ENCODE results near the gene PPP1R27.

The PPP1R27 gene

GRCh38 chr17:81839301-81839700 lies 4.5 kb upstream of the PPP1R27 start:
- Histone ChIP-seq H3K4me2 (no peak overlapping the region), H3K36me3 (ENCODE audit: insufficient read depth) (no peaks in the 10 kb centered on the region), H3K4me1 (ENCODE audit: low read depth, poor library complexity, severe bottlenecking) (peaks cover under 1% of the 10 kb centered on the region), H4K20me1 (ENCODE audit: insufficient read depth) (0 out of 2 replicates have a peak, but pooled peaks cover 4% of the 10 kb centered on the region), H3K79me2 (ENCODE audit: insufficient read depth, low read depth) (0 out of 2 replicates have a peak, but pooled peaks cover 5% of the 10 kb centered on the region), H3K4me3 (IDR thresholded peaks at IDR 0.05; ENCODE audit: insufficient read depth, low read depth, low read length) (no peak overlapping the region), H3K27ac (no peak overlapping the region), H3K9ac (no peak overlapping the region), H3K27me3 (ENCODE audit: insufficient read depth, low read depth) (no peaks in the 10 kb centered on the region), H2AFZ (ENCODE audit: low read depth) (no peak overlapping the region)
- TF ChIP-seq, protein P1, sequence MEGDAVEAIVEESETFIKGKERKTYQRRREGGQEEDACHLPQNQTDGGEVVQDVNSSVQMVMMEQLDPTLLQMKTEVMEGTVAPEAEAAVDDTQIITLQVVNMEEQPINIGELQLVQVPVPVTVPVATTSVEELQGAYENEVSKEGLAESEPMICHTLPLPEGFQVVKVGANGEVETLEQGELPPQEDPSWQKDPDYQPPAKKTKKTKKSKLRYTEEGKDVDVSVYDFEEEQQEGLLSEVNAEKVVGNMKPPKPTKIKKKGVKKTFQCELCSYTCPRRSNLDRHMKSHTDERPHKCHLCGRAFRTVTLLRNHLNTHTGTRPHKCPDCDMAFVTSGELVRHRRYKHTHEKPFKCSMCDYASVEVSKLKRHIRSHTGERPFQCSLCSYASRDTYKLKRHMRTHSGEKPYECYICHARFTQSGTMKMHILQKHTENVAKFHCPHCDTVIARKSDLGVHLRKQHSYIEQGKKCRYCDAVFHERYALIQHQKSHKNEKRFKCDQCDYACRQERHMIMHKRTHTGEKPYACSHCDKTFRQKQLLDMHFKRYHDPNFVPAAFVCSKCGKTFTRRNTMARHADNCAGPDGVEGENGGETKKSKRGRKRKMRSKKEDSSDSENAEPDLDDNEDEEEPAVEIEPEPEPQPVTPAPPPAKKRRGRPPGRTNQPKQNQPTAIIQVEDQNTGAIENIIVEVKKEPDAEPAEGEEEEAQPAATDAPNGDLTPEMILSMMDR (conservative IDR thresholded peaks at IDR 0.05; ENCODE audit: low read depth, low read length): no peak

DNA sequence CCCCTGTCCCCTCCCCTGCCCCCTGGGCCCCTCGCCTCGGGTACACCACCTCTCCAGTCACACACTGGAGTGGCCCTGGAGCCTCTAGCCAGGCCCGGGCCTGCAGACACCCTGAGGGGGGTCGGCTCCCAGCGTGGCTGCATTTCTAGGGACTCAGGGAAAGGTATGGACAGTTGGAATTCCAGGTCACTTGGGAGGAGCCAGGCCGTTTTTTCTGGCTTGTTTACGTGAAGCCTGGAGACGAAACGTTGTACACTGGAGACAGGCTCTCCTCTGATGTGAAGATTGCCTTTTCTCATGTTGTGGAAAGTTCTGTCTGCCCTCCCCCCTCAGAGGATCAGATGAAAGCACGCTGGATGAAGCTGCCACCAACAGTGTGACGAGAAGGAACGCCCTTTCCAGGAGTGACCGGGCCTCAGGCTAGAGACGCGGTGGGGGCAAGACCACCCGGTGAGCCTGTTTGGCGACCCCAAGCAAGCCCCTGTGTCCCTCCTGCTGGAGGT lies 4.0 kb upstream of the PPP1R27 start:
- Histone ChIP-seq H3K27me3 (ENCODE audit: insufficient read depth, low read depth) (no peaks in the 10 kb centered on the region), H3K36me3 (ENCODE audit: insufficient read depth) (no peaks in the 10 kb centered on the region), H4K20me1 (ENCODE audit: insufficient read depth) (0 out of 2 replicates have a peak, but pooled peaks cover 4% of the 10 kb centered on the region), H3K4me3 (IDR thresholded peaks at IDR 0.05; ENCODE audit: insufficient read depth, low read depth, low read length) (no peak overlapping the region), H3K4me1 (ENCODE audit: low read depth, poor library complexity, severe bottlenecking) (peaks cover 6% of the 10 kb centered on the region), H3K27ac (no peak overlapping the region), H3K4me2 (no peak overlapping the region), H2AFZ (ENCODE audit: low read depth) (no peak overlapping the region), H3K9ac (no peak overlapping the region), H3K79me2 (ENCODE audit: insufficient read depth, low read depth) (peaks cover 9% of the 10 kb centered on the region; the same call in 1 of the 2 replicates)
- TF ChIP-seq, protein P1 (conservative IDR thresholded peaks at IDR 0.05; ENCODE audit: low read depth, low read length): no peak

DNA sequence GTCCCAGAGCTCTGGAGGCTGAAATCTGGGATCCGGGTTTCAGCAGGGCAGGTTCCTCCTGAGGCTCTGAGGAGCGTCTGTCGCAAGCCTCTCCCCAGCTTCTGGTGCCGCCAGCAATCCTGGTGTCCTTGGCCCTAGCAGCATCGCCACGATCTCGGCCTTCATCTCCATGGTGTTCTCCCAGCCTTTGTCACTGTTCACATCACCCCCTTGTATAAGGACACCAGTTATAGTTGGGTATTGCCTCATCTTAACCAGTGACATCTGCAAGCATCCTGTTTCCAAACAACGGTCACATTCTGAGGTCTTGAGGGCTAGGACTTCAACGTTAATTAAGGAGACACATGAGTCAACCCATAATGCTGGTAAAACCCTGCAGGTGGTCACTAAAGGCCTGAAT lies 2.8 kb upstream of the PPP1R27 start:
- Histone ChIP-seq H4K20me1 (ENCODE audit: insufficient read depth) (0 out of 2 replicates have a peak, but pooled peaks cover 4% of the 10 kb centered on the region), H3K4me3 (IDR thresholded peaks at IDR 0.05; ENCODE audit: insufficient read depth, low read depth, low read length) (no peak overlapping the region), H2AFZ (ENCODE audit: low read depth) (no peak overlapping the region), H3K36me3 (ENCODE audit: insufficient read depth) (no peaks in the 10 kb centered on the region), H3K79me2 (ENCODE audit: insufficient read depth, low read depth) (peaks cover 9% of the 10 kb centered on the region; the same call in 1 of the 2 replicates), H3K27ac (no peak overlapping the region), H3K4me1 (ENCODE audit: low read depth, poor library complexity, severe bottlenecking) (peaks cover 8% of the 10 kb centered on the region), H3K9ac (no peak overlapping the region), H3K4me2 (no peak overlapping the region), H3K27me3 (ENCODE audit: insufficient read depth, low read depth) (no peaks in the 10 kb centered on the region)
- TF ChIP-seq, protein P1 (conservative IDR thresholded peaks at IDR 0.05; ENCODE audit: low read depth, low read length): no peak

DNA sequence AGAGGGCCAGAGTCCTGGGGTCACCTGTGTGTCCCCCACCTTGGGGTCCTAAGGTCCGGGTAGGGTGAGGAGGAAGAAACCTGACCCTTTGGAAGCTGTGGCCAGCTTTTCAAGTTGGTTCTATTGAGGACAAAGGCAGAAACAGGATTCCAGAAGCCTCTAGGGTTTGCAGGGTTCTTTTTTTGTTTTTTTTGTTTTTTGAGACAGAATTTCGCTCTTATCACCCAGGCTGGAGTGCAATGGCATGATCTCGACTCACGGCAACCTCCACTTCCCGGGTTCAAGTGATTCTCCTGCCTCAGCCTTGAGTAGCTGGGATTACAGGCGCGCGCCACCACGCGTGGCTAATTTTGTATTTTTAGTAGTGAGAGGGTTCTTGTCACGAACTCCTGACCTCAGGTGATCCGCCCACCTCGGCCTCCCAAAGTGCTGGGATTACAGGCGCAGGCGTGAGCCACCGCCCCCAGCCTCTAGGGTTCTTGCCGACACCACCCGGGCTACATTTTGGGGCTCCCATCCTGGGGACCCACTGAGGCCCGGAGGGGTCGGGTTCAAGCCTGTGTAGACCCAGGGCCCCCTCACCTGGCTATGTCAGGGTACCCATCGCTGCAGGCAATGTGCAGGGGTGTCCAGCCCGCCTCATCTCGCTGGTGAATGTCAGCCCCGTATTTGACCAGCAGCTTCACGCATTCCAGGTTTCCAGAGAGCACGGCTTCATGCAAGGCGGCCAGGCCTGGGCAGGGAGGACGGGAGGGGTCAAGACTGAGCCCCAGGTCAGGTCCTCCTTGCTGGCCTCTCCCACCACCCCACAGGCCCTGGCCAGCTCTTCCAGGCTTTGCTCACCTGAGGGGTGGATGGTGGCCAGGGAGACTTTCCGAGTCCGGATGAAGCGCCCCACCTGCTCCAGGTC lies 674 bp downstream of the PPP1R27 start:
- Histone ChIP-seq H2AFZ (ENCODE audit: low read depth) (peak overlapping the region; percentile 83), H4K20me1 (ENCODE audit: insufficient read depth) (no peaks in the 10 kb centered on the region), H3K4me3 (IDR thresholded peaks at IDR 0.05; ENCODE audit: insufficient read depth, low read depth, low read length) (no peak overlapping the region), H3K27me3 (ENCODE audit: insufficient read depth, low read depth) (no peaks in the 10 kb centered on the region), H3K36me3 (ENCODE audit: insufficient read depth) (no peaks in the 10 kb centered on the region), H3K4me1 (ENCODE audit: low read depth, poor library complexity, severe bottlenecking) (peaks cover 28% of the 10 kb centered on the region), H3K79me2 (ENCODE audit: insufficient read depth, low read depth) (peaks cover 9% of the 10 kb centered on the region; the same call in 1 of the 2 replicates), H3K9ac (peak overlapping the region; percentile 94), H3K4me2 (peak overlapping the region; percentile 74), H3K27ac (peak overlapping the region; percentile 84; the same call in 1 of the 2 replicates)
- TF ChIP-seq, protein P1 (conservative IDR thresholded peaks at IDR 0.05; ENCODE audit: low read depth, low read length): no peak
